Spleen (tissue), 11 donors: Measurements from ENCODE around the gene G3BP1. TPM values are rescaled to one million over a fixed set of nuclear protein-coding genes. Genes with fewer than 3 reads are reported as not detected.

Experiments
- DNase-seq: peaks from one replicate; pipeline ENCODE4 v3.0.0-alpha.2; 2020
- H3K27ac ChIP-seq, 8 donors: fragments of 200-600 bp; sonication (generic) in 7 of 8; 1 replicate in 4 of 8; 2 replicates in 4 of 8; pipeline versions ENCODE4 v1.5.0 to v1.8.0; 2016 to 2021; ENCODE audit warnings: inconsistent platforms in 4 of 8, mild to moderate bottlenecking in 4 of 8, moderate library complexity in 1 of 8
- H3K27me3 ChIP-seq, 7 donors: fragments of 200-600 bp; sonication (generic) in 6 of 7; replicated peaks in 1 of 7; 1 replicate in 4 of 7; 2 replicates in 3 of 7; pipeline versions ENCODE4 v1.5.0 to v1.8.0; 2016 to 2021; ENCODE audit warnings: inconsistent platforms in 3 of 7, mild to moderate bottlenecking in 1 of 7
- H3K36me3 ChIP-seq, 6 donors: fragments of 200-600 bp; sonication (generic) in 5 of 6; 1 replicate in 4 of 6; 2 replicates in 2 of 6; pipeline versions ENCODE4 v1.5.0 to v1.8.0; 2016 to 2021; ENCODE audit warnings: inconsistent platforms in 2 of 6
- H3K4me1 ChIP-seq, 6 donors: fragments of 200-600 bp; sonication (generic) in 5 of 6; 1 replicate in 3 of 6; 2 replicates in 3 of 6; pipeline versions ENCODE4 v1.5.0 to v1.8.0; 2016 to 2021; ENCODE audit warnings: inconsistent platforms in 3 of 6
- H3K4me3 ChIP-seq, 8 donors: fragments of 200-600 bp; sonication (generic) in 7 of 8; 1 replicate in 4 of 8; 2 replicates in 4 of 8; pipeline versions ENCODE4 v1.5.0 to v1.8.0; 2016 to 2021; ENCODE audit warnings: inconsistent platforms in 4 of 8, mild to moderate bottlenecking in 4 of 8, moderate library complexity in 2 of 8
- H3K9me3 ChIP-seq, 8 donors: fragments of 200-600 bp; sonication (generic) in 7 of 8; 1 replicate in 4 of 8; 2 replicates in 4 of 8; pipeline versions ENCODE4 v1.5.0 to v1.8.0; 2016 to 2021; ENCODE audit warnings: inconsistent platforms in 4 of 8
- CTCF ChIP-seq, 11 experiments: fragments of 200-600 bp in 7 of 11; fragments of 450-650 bp in 4 of 11; sonication (generic) in 4 of 11; IDR thresholded peaks in 8 of 11; conservative IDR thresholded peaks in 3 of 11; 1 replicate in 7 of 11; 2 replicates in 4 of 11; pipeline versions ENCODE4 v1.4.0 to v1.8.0; 2016 to 2021; ENCODE audit warnings: antibody characterized with exemption in 11 of 11, inconsistent platforms in 4 of 11, mild to moderate bottlenecking in 1 of 11
- POLR2A ChIP-seq, 3 donors: fragments of 450-650 bp; IDR thresholded peaks; one replicate each; pipeline ENCODE4 v1.5.1; 2017; ENCODE audit warnings: antibody characterized with exemption in 3 of 3, mild to moderate bottlenecking in 1 of 3
- POLR2AphosphoS5 ChIP-seq, 3 donors: sonication (generic); formaldehyde crosslinking; IDR thresholded peaks; one replicate each; pipeline ENCODE4 v1.5.1; 2017; ENCODE audit warnings: antibody characterized with exemption in 3 of 3
- WGBS, 5 donors: extraction: QIAGEN DNeasy Blood & Tissue Kit in 3 of 5; methylation state at CpG; one replicate each; pipeline versions ENCODE4 v1.1.5 to v1.1.7; 2013 to 2018; 5-methylcytosine and 5-hydroxymethylcytosine counted together
- intact Hi-C: fragments of 100-400 bp; cut with DNase I; formaldehyde crosslinking; loops from one replicate; pipeline ENCODE4 v1.15.0; 2023; ENCODE audit warnings: low total_unique reads
- polyA plus RNA-seq, 3 donors: library from polyadenylated mRNA; stranded (reverse); fragments of 200-250 nt; gene quantifications; one replicate each; pipeline ENCODE4 v1.2.1, GENCODE V29; 2013
- total RNA-seq, 7 donors: library from RNA; depleted of rRNA in 3 of 7; stranded (reverse); fragments of >200 nt in 3 of 7; fragmentation: NEBNext Ultra II Directional in 4 of 7; extraction: Animal tissue kit (Norgen Biotek cat#: 25700) in 4 of 7; gene quantifications; one replicate each; pipeline versions ENCODE4 v1.1.0 to v1.2.1, GENCODE V29; 2016 to 2021
- donor health status: healthy with polysubstance abuse.
- donor health status: DM: no; HTN: no; CAD: no; lungs with moderate emphysema.
- donor health status: DM: no; HTN: no; CAD: no.
- donor health status: Bipolar disorder and iron deficiency.
- donor health status: healthy.
- donor health status: DM: no; HTN: no; CAD: no.
- donor health status: DM: yes; HTN: yes; CAD: no.

G3BP1 gene
- total and polyA plus RNA-seq, 10 donors: 16.1 to 167 (median 151) TPM

GRCh38 chr5:151742870-151743294 lies 28.9 kb upstream of the G3BP1 start:
- 78 to 89% (median 85%) methylated on average over 7 of the region's 7 CpGs for WGBS, 5 donors
- peaks cover 26 to 88% (median 57%) of the 10 kb centered on the region in 6 donors for H3K4me1 ChIP-seq
- H3K27ac ChIP-seq: no peak overlapping the region
- peaks cover 0 to 77% (median 23%) of the 10 kb centered on the region in 6 donors for H3K36me3 ChIP-seq
- H3K4me3 ChIP-seq: no peak overlapping the region
- no peak for DNase-seq
- no peaks in the 10 kb centered on the region for H3K9me3 ChIP-seq
- no peaks in the 10 kb centered on the region for H3K27me3 ChIP-seq
- TF ChIP-seq POLR2A (IDR thresholded peaks at IDR 0.05) (no peak), CTCF (IDR thresholded peaks at IDR 0.05 in 8 of 11, conservative IDR thresholded peaks at IDR 0.05 in 3 of 11) (peak in 9 of 11 experiments; percentile 7 to 58 (median 51)), POLR2AphosphoS5 (IDR thresholded peaks at IDR 0.05) (no peak)
- intact Hi-C loops: loop anchor here (5.0 to 10.0 kb wide), 2 partner anchors 86 to 298 kb away; partner anchors contain the start of gene SLC36A1

- Histone ChIP-seq H3K27me3 (no peaks in the 10 kb centered on the region), H3K9me3 (no peaks in the 10 kb centered on the region), H3K4me3 (no peak overlapping the region), H3K4me1 (peaks cover 26 to 87% (median 56%) of the 10 kb centered on the region in 6 donors), H3K27ac (no peak overlapping the region), H3K36me3 (peaks cover 0 to 78% (median 23%) of the 10 kb centered on the region in 6 donors)
- 92 to 98% (median 96%) methylated on average over 1 of the region's 1 CpG for WGBS, 5 donors
- intact Hi-C loops: loop anchor here (5.0 to 10.0 kb wide), 2 partner anchors 86 to 299 kb away; partner anchors contain the start of gene SLC36A1
- DNase-seq: no peak
- TF ChIP-seq POLR2AphosphoS5 (IDR thresholded peaks at IDR 0.05): no peak
- no peak for TF ChIP-seq CTCF (IDR thresholded peaks at IDR 0.05 in 8 of 11, conservative IDR thresholded peaks at IDR 0.05 in 3 of 11)
- no peak for TF ChIP-seq POLR2A (IDR thresholded peaks at IDR 0.05)
Measured at GRCh38 chr5:151743530-151743929, 28.2 kb upstream of the G3BP1 start.

- no peak overlapping the region for H3K4me3 ChIP-seq
- DNase-seq: no peak
- H3K4me1 ChIP-seq: peaks cover 23 to 91% (median 60%) of the 10 kb centered on the region in 6 donors
- peak overlapping the region; percentile 54 to 78 (median 70) for H3K27ac ChIP-seq
- TF ChIP-seq CTCF (IDR thresholded peaks at IDR 0.05 in 8 of 11, conservative IDR thresholded peaks at IDR 0.05 in 3 of 11): no peak
- TF ChIP-seq POLR2A (IDR thresholded peaks at IDR 0.05): no peak
- TF ChIP-seq POLR2AphosphoS5 (IDR thresholded peaks at IDR 0.05): peak in 2 of 3 donors; percentile 52 to 61
- H3K36me3 ChIP-seq: peaks cover 0 to 73% (median 23%) of the 10 kb centered on the region in 6 donors
- no peaks in the 10 kb centered on the region for H3K9me3 ChIP-seq
- 35 to 49% (median 38%) methylated on average over 7 of the region's 7 CpGs for WGBS, 5 donors
- no peaks in the 10 kb centered on the region for H3K27me3 ChIP-seq
- intact Hi-C loops: loop anchor here (10.0 kb wide), 1 partner anchor 300 kb away; the partner anchor contains the start of gene SLC36A1
Measured at GRCh38 chr5:151745071-151745705, 26.6 kb upstream of the G3BP1 start.

GRCh38 chr5:151750121-151750520 lies 21.6 kb upstream of the G3BP1 start:
- intact Hi-C loops: no loop called here
- peaks cover 14 to 98% (median 56%) of the 10 kb centered on the region in 6 donors for H3K4me1 ChIP-seq
- TF ChIP-seq POLR2AphosphoS5 (IDR thresholded peaks at IDR 0.05) (no peak), CTCF (IDR thresholded peaks at IDR 0.05 in 8 of 11, conservative IDR thresholded peaks at IDR 0.05 in 3 of 11) (no peak), POLR2A (IDR thresholded peaks at IDR 0.05) (no peak)
- no peak for DNase-seq
- H3K9me3 ChIP-seq: no peaks in the 10 kb centered on the region
- no peak overlapping the region for H3K4me3 ChIP-seq
- H3K36me3 ChIP-seq: peaks cover 0 to 58% (median 9%) of the 10 kb centered on the region in 6 donors
- 91 to 97% (median 94%) methylated on average over 4 of the region's 4 CpGs for WGBS, 5 donors
- peak overlapping the region; percentile 54 to 77 (median 68) for H3K27ac ChIP-seq
- no peaks in the 10 kb centered on the region for H3K27me3 ChIP-seq
